HG03439 (cell line): ENCODE results near the gene TMOD2.
"Not testable (repeated sequence)": the region's sequence is repeated elsewhere in the genome, so short reads cannot be mapped to it uniquely, and the experiment has no call there.

Experiments
- ATAC-seq: cut with Tn5 transposase; IDR thresholded peaks from one replicate; pipeline ENCODE4 v1.9.1; 2021; ENCODE audit warnings: mild to moderate bottlenecking, moderate library complexity; ENCODE audit not compliant: unreplicated experiment

TMOD2 gene

DNA sequence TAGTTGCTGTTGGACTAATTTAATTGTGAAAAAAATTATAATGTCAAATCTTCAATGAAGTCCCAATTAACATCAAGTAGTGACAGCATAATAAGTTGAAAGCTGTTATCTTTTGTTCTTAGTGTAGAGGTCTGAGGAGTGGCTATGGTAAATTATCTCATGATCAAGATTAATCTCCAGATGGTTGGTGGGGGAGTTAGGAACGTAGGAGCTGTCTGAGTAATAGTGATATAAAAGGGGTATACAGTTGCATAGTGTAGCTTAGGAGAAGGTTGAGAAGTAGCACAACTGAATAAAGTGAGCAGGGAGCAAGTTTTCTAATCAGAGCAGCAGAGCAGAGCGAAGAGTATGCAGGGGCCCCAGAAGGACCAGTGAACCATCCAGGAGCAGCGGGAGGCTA, 19.5 kb downstream of the TMOD2 start:
- no peak for ATAC-seq

DNA sequence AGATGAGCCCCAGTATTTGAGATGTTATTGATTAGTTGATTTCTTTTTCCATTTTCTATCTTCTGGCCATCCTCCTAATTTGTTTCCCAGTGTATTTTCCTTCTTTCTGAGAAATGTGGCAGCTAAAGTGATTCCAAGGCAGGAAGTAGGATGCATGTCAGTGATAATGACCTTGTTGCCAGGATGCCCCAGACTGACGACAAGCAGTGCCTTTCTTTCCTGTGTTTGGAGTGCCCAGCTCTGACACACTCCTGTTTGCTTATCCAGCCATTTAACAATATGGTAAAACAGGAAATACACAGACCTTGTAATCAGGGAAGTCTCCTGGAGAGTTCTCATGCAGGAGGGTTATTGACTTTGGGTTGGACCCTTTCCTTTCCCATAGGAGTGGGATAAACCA, 20.4 kb downstream of the TMOD2 start:
- ATAC-seq = no peak

DNA sequence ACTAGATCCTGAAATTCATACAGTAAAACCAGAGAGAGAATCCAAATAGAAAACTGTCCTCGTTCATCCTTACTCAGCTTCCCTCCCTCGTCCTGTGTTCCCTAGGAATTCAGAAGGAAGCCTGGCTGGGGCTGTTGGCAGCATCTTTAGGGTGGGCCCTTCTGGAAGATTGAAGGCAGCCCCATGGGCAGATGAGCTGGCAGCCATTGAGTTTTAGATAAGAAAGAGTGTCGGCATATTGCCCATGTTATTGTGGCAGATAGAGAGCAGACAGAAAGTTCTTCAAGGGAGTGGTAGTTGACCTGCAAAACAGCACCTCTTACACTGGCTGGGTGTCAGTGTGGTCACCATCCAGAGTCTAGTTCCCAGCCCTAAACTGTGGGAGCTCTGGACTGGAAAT, 23.5 kb downstream of the TMOD2 start:
- ATAC-seq = no peak

DNA sequence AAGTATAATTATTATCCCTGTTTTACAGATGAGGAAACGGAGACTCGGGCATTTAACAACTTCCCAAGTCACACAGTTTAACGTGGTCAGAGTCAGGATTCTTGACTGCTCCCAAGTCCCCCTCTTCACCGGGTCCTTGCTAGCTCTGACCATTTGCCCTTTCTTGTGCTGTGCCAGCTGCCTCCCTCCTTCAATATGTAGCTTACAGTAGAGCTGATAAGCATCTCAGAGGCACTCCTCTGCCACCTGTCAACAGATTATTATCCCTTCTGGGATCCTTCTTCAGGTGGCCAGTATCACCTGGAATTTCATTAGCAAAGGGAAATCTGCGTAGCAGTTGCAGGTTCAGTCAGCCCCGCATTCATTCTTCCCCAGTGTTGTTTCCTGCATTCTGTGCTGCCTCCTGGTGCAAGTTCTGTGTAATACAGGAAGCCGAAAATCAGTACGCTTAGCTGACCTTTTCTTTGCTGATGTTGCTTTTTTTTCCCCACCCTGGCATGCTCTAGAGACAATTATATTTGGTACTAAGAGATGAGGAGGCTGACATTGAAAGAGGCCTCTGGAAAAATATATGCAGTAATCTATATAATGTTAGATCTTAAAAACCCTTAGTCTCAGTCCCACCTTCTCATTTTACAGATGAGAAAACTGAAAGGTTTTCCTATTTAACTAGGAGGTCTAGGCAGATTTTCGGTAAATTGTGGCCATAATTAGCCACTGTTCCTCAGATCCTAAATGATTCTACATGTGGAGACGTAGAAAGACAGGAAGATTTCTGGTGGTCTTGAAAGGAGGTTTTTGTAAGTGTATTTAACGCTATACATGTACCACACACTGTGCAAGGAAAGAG, 24.8 kb downstream of the TMOD2 start:
- no peak for ATAC-seq

DNA sequence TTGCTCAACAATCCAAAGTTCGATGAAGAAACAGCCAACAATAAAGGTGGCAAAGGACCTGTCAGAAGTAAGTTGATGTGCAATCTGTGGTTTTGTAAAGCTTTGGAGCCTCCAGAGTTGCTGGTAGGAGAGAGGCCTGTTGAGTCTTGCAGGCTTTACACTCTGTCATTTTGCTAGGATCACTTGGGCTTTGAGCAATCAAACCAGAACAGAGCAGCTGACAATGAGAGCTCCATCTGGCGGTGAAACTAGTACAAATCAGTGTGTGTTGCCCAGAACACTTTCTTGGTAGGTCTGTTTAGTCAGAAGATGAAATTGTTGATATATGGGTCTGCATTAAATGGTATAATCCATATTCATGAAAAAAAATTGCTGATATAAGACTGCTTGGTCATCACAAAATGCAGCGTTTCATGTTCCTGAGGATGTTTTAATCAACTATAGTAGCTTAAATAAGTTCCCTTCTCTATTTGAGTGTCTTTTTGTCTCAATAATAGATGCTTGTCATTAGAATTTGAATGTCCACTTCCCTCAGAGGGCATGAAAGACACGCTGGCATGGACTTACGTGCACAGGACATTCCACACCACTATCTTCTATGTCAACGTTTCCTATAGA, 25.7 kb downstream of the TMOD2 start:
- no peak for ATAC-seq

DNA sequence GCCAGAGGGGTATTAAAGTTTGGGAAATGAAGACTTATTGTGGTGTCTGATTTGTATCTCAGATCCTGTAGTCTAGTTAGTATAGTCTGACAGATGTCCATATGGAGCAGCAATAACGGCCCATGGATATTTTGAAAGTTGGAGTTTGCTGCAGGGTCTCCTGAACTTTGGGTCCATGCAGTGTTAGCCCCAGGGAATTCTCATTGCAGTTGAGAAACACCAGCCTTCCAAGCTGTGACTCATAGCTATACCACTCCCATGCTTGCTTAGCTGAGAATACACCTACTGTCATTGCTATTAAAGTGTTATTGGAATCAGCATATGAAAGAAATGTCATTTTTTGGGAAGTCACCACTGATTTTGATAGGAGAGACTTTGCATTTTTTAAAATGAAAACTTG, 29.2 kb downstream of the TMOD2 start:
- no peak for ATAC-seq

DNA sequence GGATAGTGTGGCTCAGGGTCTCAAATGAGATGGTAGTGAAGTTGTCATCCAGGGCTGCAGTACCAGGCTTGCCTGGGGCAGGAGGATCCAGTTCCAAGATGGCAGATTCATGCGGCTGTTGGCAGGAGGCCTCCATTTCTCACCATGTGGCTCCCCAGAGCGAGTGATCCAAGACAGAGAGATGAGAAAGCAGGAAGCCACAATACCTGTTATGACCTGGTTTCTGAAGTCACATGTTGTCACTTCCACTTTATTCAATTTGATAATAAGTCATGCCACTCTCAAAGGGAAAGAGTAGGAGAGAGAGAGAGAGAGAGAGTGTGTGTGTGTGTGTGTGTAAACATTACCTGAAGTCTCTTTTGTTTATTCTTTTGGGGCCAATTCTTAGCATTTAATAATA, 30.1 kb downstream of the TMOD2 start:
- ATAC-seq = no peak

DNA sequence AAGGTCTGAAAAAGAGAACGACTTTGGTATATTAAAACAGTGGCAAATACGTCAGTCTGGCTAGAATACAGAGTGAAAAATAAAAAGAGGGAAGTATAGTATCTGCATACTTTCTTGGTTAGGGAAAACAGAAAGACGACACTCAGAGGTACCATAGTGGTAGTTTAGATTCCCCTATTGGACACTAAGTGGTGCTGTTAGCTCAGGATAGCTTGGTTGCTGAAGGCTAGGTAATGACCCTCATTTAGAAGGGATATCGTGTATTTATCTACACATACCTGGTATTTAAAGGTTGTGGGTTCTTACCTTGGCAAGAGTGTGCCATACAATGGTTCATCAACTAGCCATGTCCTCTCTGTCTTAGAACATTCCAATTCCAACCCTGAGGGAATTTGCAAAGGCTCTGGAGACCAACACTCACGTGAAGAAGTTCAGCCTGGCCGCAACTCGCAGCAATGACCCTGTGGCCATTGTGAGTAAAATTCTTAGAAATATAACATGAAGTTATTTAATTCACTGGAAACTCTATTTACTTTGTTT, 31.0 kb downstream of the TMOD2 start:
- ATAC-seq = no peak

DNA sequence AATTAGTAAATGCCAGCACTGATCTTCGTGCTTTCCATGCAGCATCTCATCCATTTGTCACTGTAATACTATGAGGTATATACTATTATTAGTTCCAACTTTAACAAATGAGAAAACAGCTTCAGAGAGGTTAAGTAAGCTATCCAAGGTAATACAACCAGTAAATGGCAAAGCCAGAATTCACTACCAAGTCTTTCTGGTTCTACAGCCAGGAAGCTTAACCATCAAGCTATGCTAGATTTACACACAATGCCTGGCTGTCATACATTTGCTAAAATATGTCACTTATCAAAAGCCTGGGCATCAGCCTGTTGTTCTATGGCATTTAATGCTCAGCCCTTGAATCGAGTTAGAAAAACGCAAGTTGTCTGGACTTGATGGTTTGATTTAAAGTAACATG, 32.6 kb downstream of the TMOD2 start:
- ATAC-seq = no peak

DNA sequence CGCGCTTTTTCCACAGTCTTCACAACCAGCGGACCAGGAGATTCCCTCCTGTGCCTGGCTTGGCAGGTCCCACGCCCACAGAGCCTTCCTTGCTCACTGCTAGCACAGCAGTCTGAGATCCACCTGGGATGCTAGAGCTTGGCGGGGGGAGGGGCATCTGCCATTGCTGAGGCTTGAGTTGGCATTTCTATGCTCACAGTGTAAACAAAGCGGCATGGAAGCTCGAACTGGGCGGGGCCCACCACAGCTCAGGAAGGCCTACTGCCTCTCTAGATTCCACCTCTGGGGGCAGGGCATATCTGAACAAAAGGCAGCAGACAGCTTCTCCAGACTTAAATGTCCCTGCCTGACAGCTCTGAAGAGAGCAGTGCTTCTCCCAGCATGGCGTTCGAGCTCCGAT, 35.7 kb downstream of the TMOD2 start:
- ATAC-seq = not testable (repeated sequence)

DNA sequence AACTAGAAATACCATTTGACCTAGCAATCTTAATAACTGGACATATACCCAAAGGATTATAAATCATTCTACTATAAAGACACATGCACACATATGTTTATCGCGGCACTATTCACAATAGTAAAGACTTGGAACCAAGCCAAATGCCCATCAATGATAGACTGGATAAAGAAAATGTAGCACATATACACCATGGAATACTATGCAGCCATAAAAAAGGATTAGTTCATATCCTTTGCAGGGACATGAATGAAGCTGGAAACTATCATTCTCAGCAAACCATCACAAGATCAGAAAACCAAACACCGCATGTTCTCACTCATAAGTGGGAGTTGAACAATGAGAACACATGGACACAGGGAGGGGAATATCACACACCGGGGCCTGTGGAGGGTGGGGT, 41.1 kb downstream of the TMOD2 start:
- ATAC-seq = not testable (repeated sequence)

DNA sequence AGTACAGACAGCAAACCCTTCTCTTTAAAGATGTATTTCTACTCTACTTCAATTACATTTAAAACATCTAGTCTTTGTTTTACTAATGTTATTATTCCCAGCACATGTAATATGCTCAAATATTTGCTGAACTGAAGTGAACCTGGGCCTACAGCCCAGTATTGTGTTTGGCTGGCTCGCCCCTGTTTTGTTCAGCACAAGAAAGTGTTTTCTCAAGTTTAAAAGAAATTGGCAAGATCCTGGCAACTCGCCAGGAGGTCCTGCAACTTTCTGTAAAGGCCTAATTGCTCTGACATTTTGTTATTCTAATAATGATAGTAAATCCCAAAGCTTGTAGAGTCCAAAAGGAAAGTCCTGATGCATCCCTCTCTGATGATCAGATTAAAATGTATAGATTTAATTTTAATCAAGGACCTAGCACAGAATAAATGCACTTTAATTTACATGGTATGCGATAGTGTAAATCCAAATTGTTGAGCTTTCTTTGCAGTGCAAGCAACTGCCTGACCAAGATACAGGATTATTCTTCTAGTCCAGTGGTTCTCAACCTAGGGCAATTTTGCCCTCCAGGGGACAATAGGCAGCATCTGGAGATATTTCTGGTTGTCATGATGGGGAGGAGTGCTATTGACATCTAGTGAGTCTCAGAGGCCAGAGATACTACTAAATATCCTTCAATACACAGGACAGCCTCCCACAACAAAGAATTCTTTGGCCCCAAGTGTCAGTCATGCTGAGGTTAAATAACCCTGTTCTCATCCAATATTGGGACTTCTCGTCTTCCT, 42.3 kb downstream of the TMOD2 start:
- ATAC-seq = no peak

DNA sequence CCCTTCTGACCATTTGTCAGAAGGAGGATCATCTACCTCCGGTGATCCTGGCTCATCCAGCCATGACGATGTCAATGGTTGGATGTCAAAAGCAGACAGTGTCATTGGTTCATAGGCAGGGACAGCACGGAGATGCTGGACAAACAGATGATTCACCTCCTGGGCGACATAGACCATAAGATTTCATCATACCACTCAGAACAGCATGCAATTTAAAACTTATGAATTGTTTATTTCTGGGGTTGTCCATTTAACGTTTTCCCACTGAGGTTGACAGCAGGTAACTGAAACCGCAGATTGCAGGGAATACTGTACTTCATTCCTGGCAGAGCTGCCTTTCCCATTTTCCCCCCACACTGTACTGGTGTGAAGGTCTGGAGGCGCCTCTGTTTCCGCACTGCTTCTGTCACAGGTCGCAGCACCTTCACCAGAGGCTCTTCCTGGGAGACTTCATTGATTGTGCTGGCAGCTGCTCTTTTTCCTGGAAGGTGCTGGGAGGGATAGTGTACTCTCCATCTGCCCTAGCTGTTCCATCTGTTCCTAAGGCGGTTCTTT, 45.5 kb downstream of the TMOD2 start:
- no peak for ATAC-seq

DNA sequence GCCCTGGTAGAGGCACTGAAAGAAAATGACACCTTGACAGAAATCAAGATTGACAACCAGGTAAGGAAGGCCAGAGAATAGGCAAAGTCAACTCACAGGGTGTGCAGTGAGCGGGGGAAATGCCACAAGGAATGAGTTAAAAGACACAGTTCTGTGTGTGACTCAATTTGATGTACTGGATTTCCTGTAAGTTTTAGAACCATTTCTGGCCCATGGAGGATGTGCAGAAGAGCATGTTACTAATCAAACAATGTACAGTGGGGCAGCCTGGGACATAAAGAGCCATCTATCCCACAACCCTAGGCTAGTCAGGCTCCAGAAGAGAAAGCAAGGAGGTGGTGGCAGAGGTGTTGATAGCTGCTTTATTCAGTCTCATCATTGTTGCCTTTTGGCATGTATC, 46.9 kb downstream of the TMOD2 start:
- ATAC-seq = no peak

DNA sequence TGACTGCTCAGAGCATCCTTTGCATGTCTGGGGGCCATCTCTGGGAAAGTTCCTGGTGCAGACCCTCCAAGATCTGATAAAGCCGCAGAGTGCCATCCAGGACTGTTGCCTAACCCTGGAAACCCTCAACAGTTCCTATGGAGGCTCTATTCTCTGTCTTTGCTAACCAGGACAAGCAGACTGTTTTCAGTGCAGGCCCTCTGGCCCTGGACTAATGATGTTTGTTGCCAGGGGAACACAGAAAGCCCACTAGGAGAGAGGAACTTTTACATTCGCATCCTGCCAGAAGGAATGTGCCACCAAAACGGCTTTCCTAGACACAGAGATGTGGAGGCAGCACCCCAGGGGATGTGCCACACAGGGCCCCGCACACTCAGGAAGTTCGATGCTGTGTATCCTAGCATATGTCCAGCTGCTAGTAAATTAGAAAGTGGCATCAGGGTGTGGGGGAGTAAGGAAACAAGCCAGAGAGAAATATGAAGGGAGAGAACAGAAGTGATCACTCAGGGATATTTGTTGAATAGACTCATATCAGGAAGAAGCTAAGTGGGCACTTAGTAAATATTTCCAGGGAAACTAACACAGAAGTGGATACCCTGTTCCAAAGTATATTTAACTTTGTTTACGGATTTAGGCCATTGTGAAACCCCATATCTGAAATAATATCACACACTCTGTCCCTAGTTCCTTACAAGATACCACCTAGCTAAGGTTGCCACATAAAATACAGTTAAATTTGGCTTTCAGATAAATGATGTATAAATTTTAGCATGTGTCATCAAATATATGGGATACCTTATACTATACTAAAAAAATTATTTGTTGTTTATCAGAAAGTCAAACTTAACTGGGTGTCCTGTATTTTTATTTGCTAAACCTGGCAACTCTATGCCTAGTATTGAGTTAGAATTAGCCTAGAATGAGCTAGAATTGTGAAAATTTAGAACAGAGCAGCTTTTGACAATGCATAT, 48.2 kb downstream of the TMOD2 start:
- no peak for ATAC-seq

DNA sequence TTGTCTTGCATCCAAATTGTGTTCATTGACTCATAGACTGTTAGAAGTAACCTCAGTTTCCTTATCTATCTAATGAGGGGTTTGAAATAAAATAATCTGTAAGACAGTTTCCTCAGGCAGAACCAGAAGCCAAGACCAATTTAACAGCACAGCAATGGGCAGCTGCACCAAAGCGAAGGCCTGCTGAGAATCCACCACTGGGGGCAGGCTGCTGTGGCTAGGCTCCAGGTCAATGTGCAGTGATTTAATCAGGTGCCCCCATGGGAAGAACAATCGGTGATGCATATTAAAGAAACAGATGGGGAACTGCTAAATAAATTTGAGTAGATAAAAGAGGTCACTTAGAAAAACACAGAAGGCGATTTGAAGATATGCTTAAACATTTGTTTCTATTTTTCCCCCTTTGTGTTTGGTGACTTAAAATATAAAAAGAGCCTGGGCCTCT, 50.0 kb downstream of the TMOD2 start:
- no peak for ATAC-seq

DNA sequence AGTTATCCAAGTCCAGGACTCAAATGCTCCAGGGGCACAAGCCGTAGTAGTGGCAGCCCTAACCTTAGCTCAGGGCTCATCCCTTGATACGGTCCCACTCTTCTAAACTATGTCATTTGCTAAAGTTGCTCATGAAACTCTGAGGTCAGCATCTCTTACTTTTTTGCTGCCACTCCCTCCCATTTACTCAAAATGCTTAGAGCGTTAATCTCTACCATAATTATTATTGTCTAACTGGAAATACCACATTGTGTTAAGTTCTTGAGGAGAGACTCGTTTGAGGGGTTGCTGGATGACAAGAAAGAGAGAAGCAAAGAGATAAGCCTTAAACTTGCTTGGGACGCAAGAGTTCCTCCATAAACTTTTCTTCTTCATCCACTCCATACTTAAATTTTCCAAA, 51.2 kb downstream of the TMOD2 start:
- no peak for ATAC-seq

DNA sequence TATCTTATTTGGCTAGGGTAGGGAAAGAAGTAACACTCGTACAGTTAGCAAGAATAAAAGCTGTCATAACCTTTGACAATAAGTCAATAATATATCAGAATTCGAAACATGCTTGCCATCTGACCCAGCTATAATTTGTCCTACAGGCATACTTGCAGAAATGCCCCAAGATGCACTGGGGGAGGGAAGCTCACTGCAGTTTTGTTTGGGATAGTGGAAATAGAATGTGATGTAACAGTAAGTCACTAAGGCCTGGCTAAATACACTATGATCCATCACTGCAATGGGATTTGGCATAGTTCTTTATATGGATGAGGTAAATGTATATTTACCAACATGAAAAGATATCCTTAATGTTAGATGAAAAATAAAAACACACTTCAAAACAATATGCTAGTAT, 52.6 kb downstream of the TMOD2 start:
- no peak for ATAC-seq

DNA sequence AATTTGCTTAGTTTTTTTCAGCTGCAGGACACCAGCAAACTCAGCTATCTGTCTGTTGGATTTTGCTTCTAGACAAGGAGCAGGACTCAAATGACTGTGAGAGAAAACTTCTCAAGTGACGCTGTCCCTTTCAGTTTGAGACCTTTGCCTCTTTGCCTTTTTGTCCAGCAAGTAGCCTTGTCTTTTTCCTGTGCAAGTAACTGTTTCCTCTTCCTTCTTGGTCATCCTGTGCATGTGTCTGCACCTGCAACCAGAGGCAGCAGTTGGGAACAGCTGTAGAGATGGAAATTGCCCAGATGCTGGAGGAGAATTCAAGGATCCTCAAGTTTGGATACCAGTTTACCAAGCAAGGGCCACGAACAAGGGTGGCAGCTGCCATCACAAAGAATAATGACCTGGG, 54.7 kb downstream of the TMOD2 start:
- ATAC-seq = no peak

DNA sequence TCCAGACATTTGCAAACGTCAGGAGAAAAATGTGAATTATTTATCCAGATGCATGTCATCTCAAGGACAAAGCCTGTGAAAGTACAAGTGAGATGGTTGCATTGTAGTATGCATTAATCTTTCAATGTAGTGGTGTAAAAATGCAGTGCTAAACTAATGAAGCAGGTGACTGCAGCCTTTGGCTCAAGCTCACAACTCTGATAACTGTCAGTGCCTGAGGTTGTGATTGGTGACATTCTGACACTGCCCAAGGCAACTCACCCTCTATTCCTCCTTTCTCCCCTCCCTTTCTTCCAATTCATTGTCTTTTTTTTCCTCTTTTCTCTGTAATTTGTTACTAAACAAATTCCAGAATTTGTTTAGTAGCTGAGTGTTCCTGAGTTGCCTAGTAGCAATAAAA, 58.1 kb downstream of the TMOD2 start:
- ATAC-seq = no peak
